Activated CD4-positive, alpha-beta T cell treated with anti-CD3 and anti-CD28 coated beads, Interleukin-2, amount 10 ng/mL, durations not matched to agents 24 days and 14 days (primary cell): ENCODE data around the gene ABHD17B. TPM values are rescaled to one million over a fixed set of nuclear protein-coding genes. Genes with fewer than 3 reads are reported as not detected.
A peak's percentile ranks its signal among the peaks of the same experiment; 100 is the strongest.

Experiments used
- DNase-seq: peaks from one replicate; pipeline ENCODE4 v3.0.0; 2022
- H3K27ac Mint-ChIP-seq: one replicate; pipeline ENCODE4 v1.8.0; 2022; ENCODE audit warnings: mild to moderate bottlenecking, mixed read lengths
- H3K27me3 Mint-ChIP-seq: one replicate; pipeline ENCODE4 v1.8.0; 2022; ENCODE audit warnings: mixed read lengths
- H3K36me3 Mint-ChIP-seq: one replicate; pipeline ENCODE4 v1.8.0; 2022; ENCODE audit warnings: low read depth, mild to moderate bottlenecking, mixed read lengths
- H3K4me1 Mint-ChIP-seq: one replicate; pipeline ENCODE4 v1.8.0; 2021; ENCODE audit warnings: mixed read lengths
- H3K4me3 Mint-ChIP-seq: one replicate; pipeline ENCODE4 v1.8.0; 2022; ENCODE audit warnings: mild to moderate bottlenecking, moderate library complexity, mixed read lengths
- H3K9me3 Mint-ChIP-seq: one replicate; pipeline ENCODE4 v1.8.0; 2021; ENCODE audit warnings: mixed read lengths
- intact Hi-C: fragments of 100-400 bp; cut with micrococcal nuclease; formaldehyde crosslinking; loops from one replicate; pipeline ENCODE4 v1.15.1; 2023
- total RNA-seq: library from RNA; stranded (reverse); gene quantifications from 2 replicates; pipeline ENCODE4 v1.2.3, GENCODE V29; 2022

Gene ABHD17B
- total RNA-seq, 1 donor from 2014 or later: 19.7 TPM

GRCh38 chr9:71928376-71928775 lies 17.4 kb upstream of the ABHD17B start:
- intact Hi-C loops: no loop called here
- H3K9me3 Mint-ChIP-seq: peaks cover 4% of the 10 kb centered on the region
- no peak overlapping the region for H3K27ac Mint-ChIP-seq
- H3K4me1 Mint-ChIP-seq: no peaks in the 10 kb centered on the region
- DNase-seq: no peak
- H3K36me3 Mint-ChIP-seq: peaks cover 6% of the 10 kb centered on the region
- H3K27me3 Mint-ChIP-seq: no peaks in the 10 kb centered on the region
- no peak overlapping the region for H3K4me3 Mint-ChIP-seq

GRCh38 chr9:71925834-71926233 lies 14.8 kb upstream of the ABHD17B start:
- Mint-ChIP-seq H3K36me3 (peaks cover 9% of the 10 kb centered on the region), H3K4me3 (no peak overlapping the region), H3K4me1 (peaks cover 2% of the 10 kb centered on the region), H3K27ac (no peak overlapping the region), H3K27me3 (no peaks in the 10 kb centered on the region), H3K9me3 (no peaks in the 10 kb centered on the region)
- intact Hi-C loops: no loop called here
- DNase-seq: no peak

- peaks cover 12% of the 10 kb centered on the region for H3K36me3 Mint-ChIP-seq
- H3K4me3 Mint-ChIP-seq: no peak overlapping the region
- H3K27ac Mint-ChIP-seq: no peak overlapping the region
- no peaks in the 10 kb centered on the region for H3K9me3 Mint-ChIP-seq
- H3K4me1 Mint-ChIP-seq: peaks cover 2% of the 10 kb centered on the region
- no peaks in the 10 kb centered on the region for H3K27me3 Mint-ChIP-seq
- intact Hi-C loops: no loop called here
- no peak for DNase-seq
These were observed 13.6 kb upstream of the ABHD17B start for GRCh38 chr9:71924576-71924975.

- no peak overlapping the region for H3K4me3 Mint-ChIP-seq
- H3K36me3 Mint-ChIP-seq: peaks cover 20% of the 10 kb centered on the region
- no peaks in the 10 kb centered on the region for H3K27me3 Mint-ChIP-seq
- intact Hi-C loops: no loop called here
- H3K27ac Mint-ChIP-seq: no peak overlapping the region
- no peak for DNase-seq
- H3K4me1 Mint-ChIP-seq: peaks cover 9% of the 10 kb centered on the region
- H3K9me3 Mint-ChIP-seq: no peaks in the 10 kb centered on the region
These were observed 10.3 kb upstream of the ABHD17B start for GRCh38 chr9:71921190-71921814.

GRCh38 chr9:71920456-71921189 lies 9.6 kb upstream of the ABHD17B start:
- DNase-seq: no peak
- intact Hi-C loops: no loop called here
- peaks cover 20% of the 10 kb centered on the region for H3K36me3 Mint-ChIP-seq

GRCh38 chr9:71918419-71918818 lies 7.4 kb upstream of the ABHD17B start:
- DNase-seq: no peak
- Mint-ChIP-seq H3K27ac (no peak overlapping the region), H3K36me3 (peaks cover 22% of the 10 kb centered on the region), H3K4me3 (no peak overlapping the region), H3K9me3 (no peaks in the 10 kb centered on the region), H3K4me1 (peaks cover 26% of the 10 kb centered on the region), H3K27me3 (no peaks in the 10 kb centered on the region)
- intact Hi-C loops: loop anchor here (10.0 kb wide), 1 partner anchor 1504 kb away; the partner anchor contains the start of gene KLF9

More at GRCh38 chr9:71920456-71921189, 9.6 kb upstream of the ABHD17B start:
- Mint-ChIP-seq H3K27me3 (no peaks in the 10 kb centered on the region), H3K4me1 (peaks cover 12% of the 10 kb centered on the region), H3K9me3 (no peaks in the 10 kb centered on the region), H3K4me3 (no peak overlapping the region), H3K27ac (no peak overlapping the region)

- intact Hi-C loops: loop anchor here (10.0 kb wide), 1 partner anchor 1502 kb away; the partner anchor contains the start of gene KLF9
- no peak for DNase-seq
- Mint-ChIP-seq H3K4me1 (peaks cover 32% of the 10 kb centered on the region), H3K4me3 (no peak overlapping the region), H3K27me3 (no peaks in the 10 kb centered on the region), H3K9me3 (no peaks in the 10 kb centered on the region), H3K27ac (no peak overlapping the region), H3K36me3 (peaks cover 17% of the 10 kb centered on the region)
These were observed 6.0 kb upstream of the ABHD17B start for GRCh38 chr9:71916834-71917534.

GRCh38 chr9:71915495-71915894 lies 4.5 kb upstream of the ABHD17B start:
- H3K27me3 Mint-ChIP-seq: no peaks in the 10 kb centered on the region
- no peak overlapping the region for H3K4me3 Mint-ChIP-seq
- intact Hi-C loops: loop anchor here (10.0 kb wide), 1 partner anchor 1501 kb away; the partner anchor contains the start of gene KLF9
- no peak for DNase-seq
- no peaks in the 10 kb centered on the region for H3K9me3 Mint-ChIP-seq
- peaks cover 18% of the 10 kb centered on the region for H3K36me3 Mint-ChIP-seq
- peaks cover 36% of the 10 kb centered on the region for H3K4me1 Mint-ChIP-seq
- no peak overlapping the region for H3K27ac Mint-ChIP-seq

GRCh38 chr9:71911908-71912335 lies 929 bp upstream of the ABHD17B start:
- Mint-ChIP-seq H3K9me3 (no peaks in the 10 kb centered on the region), H3K27ac (peak overlapping the region; percentile 99), H3K4me3 (peak overlapping the region; percentile 100), H3K4me1 (peaks cover 56% of the 10 kb centered on the region), H3K36me3 (peaks cover 8% of the 10 kb centered on the region), H3K27me3 (no peaks in the 10 kb centered on the region)
- DNase-seq: no peak
- intact Hi-C loops: loop anchor here (1.0 to 10.0 kb wide), 10 partner anchors 9 to 1497 kb away; partner anchors contain the start of genes CEMIP2, KLF9 and ZFAND5

GRCh38 chr9:71910650-71911060 lies 338 bp downstream of the ABHD17B start:
- H3K36me3 Mint-ChIP-seq: peaks cover 13% of the 10 kb centered on the region
- peaks cover 53% of the 10 kb centered on the region for H3K4me1 Mint-ChIP-seq
- intact Hi-C loops: loop anchor here (1.0 to 10.0 kb wide), 10 partner anchors 7 to 1496 kb away; partner anchors contain the start of genes CEMIP2, KLF9 and ZFAND5
- DNase-seq: no peak
- H3K4me3 Mint-ChIP-seq: peak overlapping the region; percentile 100
- no peaks in the 10 kb centered on the region for H3K27me3 Mint-ChIP-seq
- H3K27ac Mint-ChIP-seq: peak overlapping the region; percentile 99
- H3K9me3 Mint-ChIP-seq: no peaks in the 10 kb centered on the region

GRCh38 chr9:71909887-71910649 lies 925 bp downstream of the ABHD17B start:
- H3K27me3 Mint-ChIP-seq: no peaks in the 10 kb centered on the region
- intact Hi-C loops: loop anchor here (5.0 to 10.0 kb wide), 4 partner anchors 113 to 1495 kb away; partner anchors contain the start of gene KLF9

GRCh38 chr9:71908825-71909224 lies 2.2 kb downstream of the ABHD17B start:
- Mint-ChIP-seq H3K9me3 (no peaks in the 10 kb centered on the region), H3K4me3 (peak overlapping the region; percentile 100), H3K27me3 (no peaks in the 10 kb centered on the region), H3K36me3 (peaks cover 22% of the 10 kb centered on the region), H3K27ac (no peak overlapping the region), H3K4me1 (peaks cover 48% of the 10 kb centered on the region)
- DNase-seq: no peak
- intact Hi-C loops: no loop called here

More at GRCh38 chr9:71909887-71910649, 925 bp downstream of the ABHD17B start:
- peak overlapping the region; percentile 100 for H3K4me3 Mint-ChIP-seq
- peaks cover 17% of the 10 kb centered on the region for H3K36me3 Mint-ChIP-seq
- H3K4me1 Mint-ChIP-seq: peaks cover 51% of the 10 kb centered on the region
- H3K9me3 Mint-ChIP-seq: no peaks in the 10 kb centered on the region
- peak overlapping the region; percentile 91 for H3K27ac Mint-ChIP-seq
- peak; percentile 84 for DNase-seq

- H3K4me1 Mint-ChIP-seq: peaks cover 56% of the 10 kb centered on the region
- intact Hi-C loops: no loop called here
These were observed 6.9 kb downstream of the ABHD17B start for GRCh38 chr9:71904076-71904475.

More at GRCh38 chr9:71904076-71904475, 6.9 kb downstream of the ABHD17B start:
- Mint-ChIP-seq H3K4me3 (no peak overlapping the region), H3K27me3 (no peaks in the 10 kb centered on the region), H3K9me3 (no peaks in the 10 kb centered on the region), H3K27ac (no peak overlapping the region), H3K36me3 (peaks cover 18% of the 10 kb centered on the region)
- no peak for DNase-seq
